CD4-positive, alpha-beta T cell treated with Interferon gamma for 1 hour (primary cell): ENCODE data around the gene RAB9B.

ENCODE experiments used
- DNase-seq: peaks from one replicate; pipeline ENCODE4 v3.0.0-alpha.2; 2020

Gene RAB9B

DNA sequence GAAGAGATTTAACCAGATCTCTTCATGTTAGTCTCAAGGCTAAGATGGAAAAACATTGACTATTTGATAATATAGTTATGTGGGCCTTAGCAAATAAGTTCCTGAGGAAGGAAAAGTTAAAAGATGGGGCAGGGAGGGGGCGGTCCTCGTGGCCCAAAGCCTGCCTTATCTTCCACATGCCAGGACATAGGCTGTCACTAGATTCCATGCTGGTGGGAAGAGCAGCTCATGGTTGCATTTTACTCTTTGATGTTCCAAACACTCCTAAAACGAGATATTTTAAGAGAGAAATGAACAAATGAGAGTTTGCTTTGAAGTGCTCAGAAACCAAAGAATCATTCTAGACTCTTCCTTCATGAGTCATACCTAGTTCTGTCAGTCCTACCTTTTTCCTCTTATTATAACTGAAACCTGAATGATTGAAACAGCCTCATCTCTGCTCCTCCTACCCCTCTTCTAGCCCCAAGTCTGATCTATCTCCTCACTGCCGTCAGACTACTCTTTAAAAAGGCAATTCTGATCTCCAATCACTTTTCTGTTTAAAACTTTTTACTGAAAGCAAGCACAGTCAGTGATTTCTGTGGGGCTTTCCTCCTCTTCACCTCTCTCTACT, 25.1 kb downstream of the RAB9B start:
- DNase-seq = no peak

GRCh38 chrX:103805860-103806259, 26.2 kb downstream of the RAB9B start:
- no peak for DNase-seq

DNA sequence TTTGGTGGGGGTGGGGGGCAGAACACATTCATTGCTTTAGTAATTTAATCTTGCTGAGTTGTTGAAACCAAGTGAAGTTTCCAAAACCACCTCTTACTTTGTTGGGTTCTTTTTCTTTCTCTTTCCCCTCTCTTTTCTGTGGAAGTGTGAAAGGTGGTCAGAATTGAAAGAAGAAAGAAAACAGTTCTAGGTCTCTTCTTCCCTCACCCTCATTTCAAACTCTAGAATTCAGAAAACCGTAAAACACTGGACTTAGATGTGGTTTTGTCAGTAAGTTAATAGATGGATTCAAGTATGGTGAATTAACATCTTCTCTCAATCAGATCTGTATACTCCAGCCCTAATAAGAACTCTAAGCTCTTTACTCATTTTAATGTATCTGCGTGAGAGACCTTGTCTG, 31.7 kb downstream of the RAB9B start:
- DNase-seq = no peak

DNA sequence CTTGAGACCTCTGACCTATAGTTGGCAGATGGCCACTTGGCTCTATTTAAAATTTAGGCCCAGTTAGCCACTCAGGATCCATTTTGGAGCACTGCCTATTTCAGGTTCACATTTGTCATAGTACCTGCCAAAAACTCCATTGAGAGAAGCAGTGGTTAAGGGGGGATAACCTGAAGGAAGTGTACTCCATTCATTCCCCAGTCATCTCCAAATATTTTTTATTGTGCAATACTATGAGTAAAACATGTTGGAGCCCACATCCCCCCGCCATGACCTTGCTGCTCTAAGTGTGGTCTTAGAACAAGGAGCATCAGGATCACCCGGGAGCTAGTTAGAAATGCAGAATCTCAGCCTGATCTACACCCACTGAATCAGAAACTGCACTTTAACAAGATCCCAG, 34.4 kb downstream of the RAB9B start:
- no peak for DNase-seq

DNA sequence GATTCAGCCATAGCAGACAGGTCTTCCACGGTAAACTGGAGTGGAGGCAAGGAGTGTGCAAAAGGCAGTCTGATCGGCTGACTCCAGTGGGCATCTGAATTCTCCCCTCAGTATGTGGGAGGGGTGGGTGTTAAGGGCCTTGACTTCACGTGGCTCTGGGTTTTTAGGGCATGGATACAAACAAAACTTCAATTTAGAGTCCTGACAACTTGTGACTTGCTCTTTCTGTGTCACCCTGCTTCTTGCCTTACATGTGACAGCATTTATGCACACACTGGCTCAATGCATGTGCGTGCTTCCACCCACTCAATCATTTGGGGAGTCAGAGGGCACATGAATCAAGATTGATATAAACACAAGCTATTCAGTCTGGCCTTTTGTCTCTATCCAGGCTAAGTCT, 37.9 kb downstream of the RAB9B start:
- DNase-seq = no peak

GRCh38 chrX:103793545-103793940, 38.5 kb downstream of the RAB9B start:
- DNase-seq = no peak

GRCh38 chrX:103792916-103793544, 39.0 kb downstream of the RAB9B start:
- DNase-seq = no peak

- no peak for DNase-seq
These were observed 40.1 kb downstream of the RAB9B start for GRCh38 chrX:103791826-103792485.

DNA sequence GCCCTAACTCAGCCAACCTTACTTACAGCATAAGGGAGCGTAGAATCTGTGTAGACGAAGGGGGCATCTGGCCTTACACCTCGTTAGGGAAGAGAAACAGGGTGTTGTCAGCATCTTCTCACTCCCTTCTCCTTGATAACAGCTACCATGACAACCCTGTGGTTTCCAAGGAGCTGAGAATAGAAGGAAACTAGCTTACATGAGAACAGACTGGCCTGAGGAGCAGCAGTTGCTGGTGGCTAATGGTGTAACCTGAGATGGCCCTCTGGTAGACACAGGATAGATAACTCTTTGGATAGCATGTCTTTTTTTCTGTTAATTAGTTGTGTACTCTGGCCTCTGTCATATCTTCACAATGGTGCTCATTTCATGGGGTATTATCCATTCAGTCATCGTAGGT, 40.8 kb downstream of the RAB9B start:
- DNase-seq = no peak

GRCh38 chrX:103789004-103789403, 43.1 kb downstream of the RAB9B start:
- DNase-seq = no peak

- DNase-seq = no peak
These were observed 48.1 kb downstream of the RAB9B start for GRCh38 chrX:103783971-103784370.

GRCh38 chrX:103783196-103783595, 48.9 kb downstream of the RAB9B start:
- DNase-seq = no peak

DNA sequence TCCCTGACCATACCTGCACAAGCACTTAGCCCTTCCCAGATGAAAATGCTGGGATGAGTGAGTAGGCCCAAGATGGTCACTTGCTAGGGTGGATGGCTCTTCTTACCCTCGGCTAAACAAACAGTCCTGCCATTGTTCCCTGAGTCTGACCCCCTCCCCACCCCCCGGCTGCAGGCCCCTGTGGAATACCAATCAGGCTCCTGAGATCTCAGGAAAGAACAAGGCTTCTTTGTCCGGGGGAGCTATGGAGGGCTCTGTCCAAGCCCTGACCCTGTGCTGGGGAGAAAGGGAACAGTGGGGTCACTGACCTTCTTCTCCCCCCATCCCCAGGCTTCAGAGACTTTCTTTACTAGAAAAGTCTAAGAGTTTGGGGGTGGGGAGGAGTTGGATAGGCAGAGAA, 49.4 kb downstream of the RAB9B start:
- no peak for DNase-seq

- DNase-seq = no peak
These were observed 50.4 kb downstream of the RAB9B start for GRCh38 chrX:103781706-103782105.

- DNase-seq = no peak
These were observed 51.0 kb downstream of the RAB9B start for GRCh38 chrX:103781062-103781402.

DNA sequence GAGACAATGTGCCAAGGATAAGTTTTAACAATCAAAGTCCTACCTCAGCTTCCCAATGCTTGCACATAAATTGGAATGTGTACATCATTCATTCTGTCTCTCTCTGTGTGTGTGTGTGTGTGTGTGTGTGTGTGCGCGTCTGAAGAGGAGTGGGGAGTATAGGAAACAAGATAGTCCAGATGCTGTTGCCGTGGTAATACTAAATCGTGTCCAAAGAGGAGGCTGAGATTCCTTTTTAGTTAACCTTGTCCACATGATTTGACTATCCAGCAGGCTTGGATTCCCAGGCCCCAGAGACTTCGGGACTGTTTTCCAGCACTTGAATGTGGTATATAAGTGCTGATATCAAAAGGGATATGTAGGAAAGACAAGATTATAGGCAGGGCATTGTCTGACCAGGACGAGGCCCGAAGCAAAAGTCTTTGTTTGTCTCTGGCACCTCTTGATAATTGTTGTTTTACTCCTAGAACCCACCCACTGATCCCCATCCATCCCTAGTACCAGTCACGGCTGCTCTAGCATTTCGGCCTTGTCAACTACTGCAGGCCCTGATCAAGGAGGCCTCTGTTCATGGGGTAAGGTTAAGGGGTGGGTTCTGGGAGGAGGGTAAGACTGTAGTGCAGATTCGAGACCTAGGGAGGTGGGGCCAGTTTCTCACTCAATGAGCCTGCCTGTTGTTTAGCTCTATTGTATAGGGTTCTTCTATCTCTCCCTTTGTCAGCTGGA, 51.6 kb downstream of the RAB9B start:
- DNase-seq = no peak

GRCh38 chrX:103779141-103779789, 52.8 kb downstream of the RAB9B start:
- DNase-seq = no peak

GRCh38 chrX:103776546-103776945, 55.5 kb downstream of the RAB9B start, which contains the start of gene PLP1:
Gene PLP1, plus strand, starts transcription at chrX:103776840. Its CDS starts 156 bp downstream, at chrX:103776996.
- no peak for DNase-seq

- DNase-seq = no peak
These were observed 57.9 kb downstream of the RAB9B start for GRCh38 chrX:103774070-103774642.

DNA sequence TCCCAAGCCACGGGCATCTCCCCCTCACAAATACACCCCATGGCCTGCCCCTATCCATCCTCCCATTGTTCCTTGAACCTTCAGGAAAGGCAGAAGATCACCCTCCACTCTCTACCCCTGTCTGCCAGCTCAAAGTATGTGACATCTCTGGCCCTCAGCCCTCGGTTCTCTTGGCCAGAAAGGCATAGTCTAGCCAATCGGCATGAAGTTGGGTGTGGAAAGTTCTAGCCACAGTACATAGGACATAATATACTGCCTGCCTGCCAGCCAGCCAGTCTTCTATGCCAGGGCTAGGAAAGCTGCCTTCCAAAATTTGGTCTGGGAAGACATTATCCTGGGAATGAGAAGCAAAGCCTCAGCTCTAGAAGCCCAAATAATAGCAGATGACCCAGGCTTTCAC, 58.6 kb downstream of the RAB9B start:
- DNase-seq = no peak
